Endothelial cell of umbilical vein (primary cell): ENCODE data around the gene THNSL1.

Experiments
- CTCF ChIP-seq, 2 donors: IDR thresholded peaks; 1 replicate in 1 of 2; 2 replicates in 1 of 2; pipeline ENCODE4 v1.5.1; 2011; ENCODE audit warnings: low read length in 2 of 2, mild to moderate bottlenecking in 2 of 2, moderate library complexity in 2 of 2, control low read depth in 1 of 2, inconsistent platforms in 1 of 2, low read depth in 1 of 2; ENCODE audit not compliant: insufficient read depth in 1 of 2; ENCODE audit errors: extremely low read depth in 1 of 2
- EZH2 ChIP-seq: IDR thresholded peaks from 2 replicates; pipeline ENCODE4 v1.6.1; 2012; ENCODE audit warnings: borderline replicate concordance, low read depth, mild to moderate bottlenecking, moderate library complexity, low read length, inconsistent platforms; ENCODE audit not compliant: severe bottlenecking
- FOS ChIP-seq: IDR thresholded peaks from 2 replicates; pipeline ENCODE4 v1.6.1; 2011; ENCODE audit warnings: mild to moderate bottlenecking, low read length, moderate library complexity, borderline replicate concordance; ENCODE audit not compliant: insufficient read depth
- GATA2 ChIP-seq: IDR thresholded peaks from 2 replicates; pipeline ENCODE4 v1.7.0; 2011; ENCODE audit warnings: low read depth, mild to moderate bottlenecking, moderate library complexity, mixed read lengths, low read length; ENCODE audit not compliant: insufficient read length, insufficient read depth
- MAX ChIP-seq: IDR thresholded peaks from 2 replicates; pipeline ENCODE4 v1.6.1; 2011; ENCODE audit not compliant: insufficient read depth, insufficient read length
- MYC ChIP-seq: IDR thresholded peaks from one replicate; pipeline ENCODE4 v1.6.1; 2011; ENCODE audit warnings: mild to moderate bottlenecking, low read depth, low read length
- POLR2A ChIP-seq: IDR thresholded peaks from 2 replicates; pipeline ENCODE4 v1.6.1; 2012; ENCODE audit warnings: low read depth, mild to moderate bottlenecking, control low read depth, low read length
- POLR2AphosphoS5 ChIP-seq: IDR thresholded peaks from 2 replicates; pipeline ENCODE4 v1.6.1; 2012; ENCODE audit warnings: low read depth, mild to moderate bottlenecking, control low read depth, low read length, moderate library complexity; ENCODE audit not compliant: insufficient read depth

GRCh38 chr10:25061711-25062449 is 45.5 kb downstream of the THNSL1 start:
- TF ChIP-seq CTCF (IDR thresholded peaks at IDR 0.05; ENCODE audit: extremely low read depth in 1 of 2, insufficient read depth in 1 of 2, low read depth in 1 of 2, low read length in 2 of 2) (no peak), POLR2A (no peak), POLR2AphosphoS5 (no peak), MAX (no peak), GATA2 (no peak), FOS (no peak), MYC (no peak), EZH2 (no peak)
